Measurements from ENCODE around the gene DHX40.
A peak's percentile ranks its signal among the peaks of the same experiment; 100 is the strongest.

The DHX40 gene

GRCh38 chr17:59643159-59644140, 78.0 kb downstream of the DHX40 start:
- Histone ChIP-seq H3K27me3 (ENCODE audit: insufficient read depth, poor library complexity, severe bottlenecking) (no peaks in the 10 kb centered on the region), H3K9me3 (ENCODE audit: severe bottlenecking) (no peaks in the 10 kb centered on the region), H3K4me3 (ENCODE audit: severe bottlenecking) (no peak overlapping the region), H3K4me1 (ENCODE audit: insufficient read depth, poor library complexity, severe bottlenecking) (peaks cover 7% of the 10 kb centered on the region), H3K27ac (ENCODE audit: poor library complexity, severe bottlenecking) (no peak overlapping the region), H3K36me3 (ENCODE audit: low read depth) (peaks cover 65% of the 10 kb centered on the region)
- peak; percentile 46; the same call in 1 of the 3 replicates for ATAC-seq (ENCODE audit: low read depth)
- no peak for TF ChIP-seq CTCF (IDR thresholded peaks at IDR 0.05; ENCODE audit: poor library complexity, severe bottlenecking)
- no peak for DNase-seq (ENCODE audit: low spot score)

GRCh38 chr17:59647288-59647687, 81.9 kb downstream of the DHX40 start:
- H3K27me3 ChIP-seq (ENCODE audit: insufficient read depth, poor library complexity, severe bottlenecking), result no peaks in the 10 kb centered on the region
- H3K4me1 ChIP-seq (ENCODE audit: insufficient read depth, poor library complexity, severe bottlenecking), result peaks cover under 1% of the 10 kb centered on the region
- ATAC-seq (ENCODE audit: low read depth), result no peak
- H3K9me3 ChIP-seq (ENCODE audit: severe bottlenecking), result no peaks in the 10 kb centered on the region
- H3K36me3 ChIP-seq (ENCODE audit: low read depth), result peaks cover 90% of the 10 kb centered on the region
- TF ChIP-seq CTCF (IDR thresholded peaks at IDR 0.05; ENCODE audit: poor library complexity, severe bottlenecking), result no peak
- no peak overlapping the region for H3K27ac ChIP-seq (ENCODE audit: poor library complexity, severe bottlenecking)
- no peak overlapping the region for H3K4me3 ChIP-seq (ENCODE audit: severe bottlenecking)
- no peak for DNase-seq (ENCODE audit: low spot score)

- DNase-seq (ENCODE audit: low spot score) (no peak), ATAC-seq (ENCODE audit: low read depth) (no peak)
- H3K27ac ChIP-seq (ENCODE audit: poor library complexity, severe bottlenecking), result no peak overlapping the region
- H3K27me3 ChIP-seq (ENCODE audit: insufficient read depth, poor library complexity, severe bottlenecking), result no peaks in the 10 kb centered on the region
- no peak overlapping the region for H3K4me3 ChIP-seq (ENCODE audit: severe bottlenecking)
- TF ChIP-seq CTCF (IDR thresholded peaks at IDR 0.05; ENCODE audit: poor library complexity, severe bottlenecking), result no peak
- no peaks in the 10 kb centered on the region for H3K4me1 ChIP-seq (ENCODE audit: insufficient read depth, poor library complexity, severe bottlenecking)
- H3K36me3 ChIP-seq (ENCODE audit: low read depth), result peaks cover 96% of the 10 kb centered on the region
- no peaks in the 10 kb centered on the region for H3K9me3 ChIP-seq (ENCODE audit: severe bottlenecking)
These were observed 84.5 kb downstream of the DHX40 start for GRCh38 chr17:59649886-59650285.

GRCh38 chr17:59650642-59651041, 85.2 kb downstream of the DHX40 start:
- ATAC-seq (ENCODE audit: low read depth) (no peak), DNase-seq (ENCODE audit: low spot score) (no peak)
- Histone ChIP-seq H3K27ac (ENCODE audit: poor library complexity, severe bottlenecking) (no peak overlapping the region), H3K4me1 (ENCODE audit: insufficient read depth, poor library complexity, severe bottlenecking) (no peaks in the 10 kb centered on the region), H3K4me3 (ENCODE audit: severe bottlenecking) (no peak overlapping the region), H3K36me3 (ENCODE audit: low read depth) (peaks cover 96% of the 10 kb centered on the region), H3K27me3 (ENCODE audit: insufficient read depth, poor library complexity, severe bottlenecking) (no peaks in the 10 kb centered on the region), H3K9me3 (ENCODE audit: severe bottlenecking) (no peaks in the 10 kb centered on the region)
- no peak for TF ChIP-seq CTCF (IDR thresholded peaks at IDR 0.05; ENCODE audit: poor library complexity, severe bottlenecking)

- no peaks in the 10 kb centered on the region for H3K4me1 ChIP-seq (ENCODE audit: insufficient read depth, poor library complexity, severe bottlenecking)
- no peak overlapping the region for H3K4me3 ChIP-seq (ENCODE audit: severe bottlenecking)
- H3K36me3 ChIP-seq (ENCODE audit: low read depth), result peaks cover 96% of the 10 kb centered on the region
- H3K27me3 ChIP-seq (ENCODE audit: insufficient read depth, poor library complexity, severe bottlenecking), result no peaks in the 10 kb centered on the region
- no peak for TF ChIP-seq CTCF (IDR thresholded peaks at IDR 0.05; ENCODE audit: poor library complexity, severe bottlenecking)
- no peak overlapping the region for H3K27ac ChIP-seq (ENCODE audit: poor library complexity, severe bottlenecking)
- H3K9me3 ChIP-seq (ENCODE audit: severe bottlenecking), result no peaks in the 10 kb centered on the region
- DNase-seq (ENCODE audit: low spot score) (no peak), ATAC-seq (ENCODE audit: low read depth) (peak; percentile 60; the same call in 2 of the 3 replicates)
These were observed 85.9 kb downstream of the DHX40 start for GRCh38 chr17:59651346-59651745.
